Measurements from ENCODE around the gene HAGHL. TPM values are rescaled to one million over a fixed set of nuclear protein-coding genes. Genes with fewer than 3 reads are reported as not detected.

Gene HAGHL
- total and polyA plus RNA-seq, 2 of the 8 experiments (the other 6 are each of a cell fraction or from before 2014, with no cell fraction given), result 26.6 to 26.9 TPM

DNA sequence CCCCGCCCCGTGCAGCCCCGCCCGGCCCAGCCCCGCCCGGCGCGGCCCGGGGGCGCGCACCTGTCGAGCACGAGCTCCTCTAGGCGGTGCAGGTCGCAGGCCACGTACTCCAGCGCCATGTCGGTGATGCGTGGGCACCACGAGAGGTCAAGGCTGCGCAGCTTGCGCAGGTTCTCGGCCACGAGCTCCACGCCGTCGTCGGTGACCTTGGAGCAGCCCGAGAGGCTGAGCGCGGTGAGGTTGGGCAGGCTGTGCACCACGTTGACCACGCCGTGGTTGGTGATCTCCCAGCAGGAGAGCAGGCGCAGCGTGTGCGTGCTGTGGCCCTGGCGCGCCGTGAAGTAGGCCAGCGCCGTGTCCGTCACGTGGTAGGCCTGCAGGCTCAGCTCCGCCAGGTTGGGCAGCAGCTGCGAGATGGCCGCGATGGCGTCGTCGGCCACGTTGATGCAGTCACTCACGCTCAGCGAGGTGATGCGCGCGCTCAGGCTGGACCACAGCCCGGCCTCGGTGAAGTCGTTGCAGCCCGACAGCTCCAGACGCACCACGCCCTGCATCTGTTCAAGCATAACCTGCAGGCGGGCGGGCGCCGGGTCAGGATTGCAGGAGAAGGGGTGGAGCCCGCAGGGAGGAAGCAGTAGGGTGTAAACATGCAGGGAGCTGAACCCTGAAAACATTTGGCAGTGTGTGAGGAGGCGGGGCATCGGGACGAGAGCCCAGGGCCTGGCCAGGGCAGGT is 31.4 kb upstream of the HAGHL start (continued):
- TF ChIP-seq, protein P1, sequence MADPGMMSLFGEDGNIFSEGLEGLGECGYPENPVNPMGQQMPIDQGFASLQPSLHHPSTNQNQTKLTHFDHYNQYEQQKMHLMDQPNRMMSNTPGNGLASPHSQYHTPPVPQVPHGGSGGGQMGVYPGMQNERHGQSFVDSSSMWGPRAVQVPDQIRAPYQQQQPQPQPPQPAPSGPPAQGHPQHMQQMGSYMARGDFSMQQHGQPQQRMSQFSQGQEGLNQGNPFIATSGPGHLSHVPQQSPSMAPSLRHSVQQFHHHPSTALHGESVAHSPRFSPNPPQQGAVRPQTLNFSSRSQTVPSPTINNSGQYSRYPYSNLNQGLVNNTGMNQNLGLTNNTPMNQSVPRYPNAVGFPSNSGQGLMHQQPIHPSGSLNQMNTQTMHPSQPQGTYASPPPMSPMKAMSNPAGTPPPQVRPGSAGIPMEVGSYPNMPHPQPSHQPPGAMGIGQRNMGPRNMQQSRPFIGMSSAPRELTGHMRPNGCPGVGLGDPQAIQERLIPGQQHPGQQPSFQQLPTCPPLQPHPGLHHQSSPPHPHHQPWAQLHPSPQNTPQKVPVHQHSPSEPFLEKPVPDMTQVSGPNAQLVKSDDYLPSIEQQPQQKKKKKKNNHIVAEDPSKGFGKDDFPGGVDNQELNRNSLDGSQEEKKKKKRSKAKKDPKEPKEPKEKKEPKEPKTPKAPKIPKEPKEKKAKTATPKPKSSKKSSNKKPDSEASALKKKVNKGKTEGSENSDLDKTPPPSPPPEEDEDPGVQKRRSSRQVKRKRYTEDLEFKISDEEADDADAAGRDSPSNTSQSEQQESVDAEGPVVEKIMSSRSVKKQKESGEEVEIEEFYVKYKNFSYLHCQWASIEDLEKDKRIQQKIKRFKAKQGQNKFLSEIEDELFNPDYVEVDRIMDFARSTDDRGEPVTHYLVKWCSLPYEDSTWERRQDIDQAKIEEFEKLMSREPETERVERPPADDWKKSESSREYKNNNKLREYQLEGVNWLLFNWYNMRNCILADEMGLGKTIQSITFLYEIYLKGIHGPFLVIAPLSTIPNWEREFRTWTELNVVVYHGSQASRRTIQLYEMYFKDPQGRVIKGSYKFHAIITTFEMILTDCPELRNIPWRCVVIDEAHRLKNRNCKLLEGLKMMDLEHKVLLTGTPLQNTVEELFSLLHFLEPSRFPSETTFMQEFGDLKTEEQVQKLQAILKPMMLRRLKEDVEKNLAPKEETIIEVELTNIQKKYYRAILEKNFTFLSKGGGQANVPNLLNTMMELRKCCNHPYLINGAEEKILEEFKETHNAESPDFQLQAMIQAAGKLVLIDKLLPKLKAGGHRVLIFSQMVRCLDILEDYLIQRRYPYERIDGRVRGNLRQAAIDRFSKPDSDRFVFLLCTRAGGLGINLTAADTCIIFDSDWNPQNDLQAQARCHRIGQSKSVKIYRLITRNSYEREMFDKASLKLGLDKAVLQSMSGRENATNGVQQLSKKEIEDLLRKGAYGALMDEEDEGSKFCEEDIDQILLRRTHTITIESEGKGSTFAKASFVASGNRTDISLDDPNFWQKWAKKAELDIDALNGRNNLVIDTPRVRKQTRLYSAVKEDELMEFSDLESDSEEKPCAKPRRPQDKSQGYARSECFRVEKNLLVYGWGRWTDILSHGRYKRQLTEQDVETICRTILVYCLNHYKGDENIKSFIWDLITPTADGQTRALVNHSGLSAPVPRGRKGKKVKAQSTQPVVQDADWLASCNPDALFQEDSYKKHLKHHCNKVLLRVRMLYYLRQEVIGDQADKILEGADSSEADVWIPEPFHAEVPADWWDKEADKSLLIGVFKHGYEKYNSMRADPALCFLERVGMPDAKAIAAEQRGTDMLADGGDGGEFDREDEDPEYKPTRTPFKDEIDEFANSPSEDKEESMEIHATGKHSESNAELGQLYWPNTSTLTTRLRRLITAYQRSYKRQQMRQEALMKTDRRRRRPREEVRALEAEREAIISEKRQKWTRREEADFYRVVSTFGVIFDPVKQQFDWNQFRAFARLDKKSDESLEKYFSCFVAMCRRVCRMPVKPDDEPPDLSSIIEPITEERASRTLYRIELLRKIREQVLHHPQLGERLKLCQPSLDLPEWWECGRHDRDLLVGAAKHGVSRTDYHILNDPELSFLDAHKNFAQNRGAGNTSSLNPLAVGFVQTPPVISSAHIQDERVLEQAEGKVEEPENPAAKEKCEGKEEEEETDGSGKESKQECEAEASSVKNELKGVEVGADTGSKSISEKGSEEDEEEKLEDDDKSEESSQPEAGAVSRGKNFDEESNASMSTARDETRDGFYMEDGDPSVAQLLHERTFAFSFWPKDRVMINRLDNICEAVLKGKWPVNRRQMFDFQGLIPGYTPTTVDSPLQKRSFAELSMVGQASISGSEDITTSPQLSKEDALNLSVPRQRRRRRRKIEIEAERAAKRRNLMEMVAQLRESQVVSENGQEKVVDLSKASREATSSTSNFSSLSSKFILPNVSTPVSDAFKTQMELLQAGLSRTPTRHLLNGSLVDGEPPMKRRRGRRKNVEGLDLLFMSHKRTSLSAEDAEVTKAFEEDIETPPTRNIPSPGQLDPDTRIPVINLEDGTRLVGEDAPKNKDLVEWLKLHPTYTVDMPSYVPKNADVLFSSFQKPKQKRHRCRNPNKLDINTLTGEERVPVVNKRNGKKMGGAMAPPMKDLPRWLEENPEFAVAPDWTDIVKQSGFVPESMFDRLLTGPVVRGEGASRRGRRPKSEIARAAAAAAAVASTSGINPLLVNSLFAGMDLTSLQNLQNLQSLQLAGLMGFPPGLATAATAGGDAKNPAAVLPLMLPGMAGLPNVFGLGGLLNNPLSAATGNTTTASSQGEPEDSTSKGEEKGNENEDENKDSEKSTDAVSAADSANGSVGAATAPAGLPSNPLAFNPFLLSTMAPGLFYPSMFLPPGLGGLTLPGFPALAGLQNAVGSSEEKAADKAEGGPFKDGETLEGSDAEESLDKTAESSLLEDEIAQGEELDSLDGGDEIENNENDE (IDR thresholded peaks at IDR 0.05; ENCODE audit: insufficient replicate concordance, low read length), result no peak
- TF ChIP-seq KDM1A (IDR thresholded peaks at IDR 0.05; ENCODE audit: borderline replicate concordance, low read length), result no peak
- peak; percentile 16; the same call in 1 of the 2 replicates for TF ChIP-seq TBP (IDR thresholded peaks at IDR 0.05; ENCODE audit: low read depth, low read length)
- TF ChIP-seq TAF7 (optimal IDR thresholded peaks at IDR 0.05; ENCODE audit: borderline replicate concordance, low read depth, low read length), result no peak
- TF ChIP-seq SP1 (IDR thresholded peaks at IDR 0.05; ENCODE audit: low read depth, low read length), result no peak
- TF ChIP-seq CHD1 (IDR thresholded peaks at IDR 0.05; ENCODE audit: low read depth, low read length), result no peak
- TF ChIP-seq RAD21 (IDR thresholded peaks at IDR 0.05 in 1 of 2, conservative IDR thresholded peaks at IDR 0.05 in 1 of 2; ENCODE audit: low read depth in 2 of 2, low read length in 2 of 2), result no peak
- no peak for TF ChIP-seq FOSL1 (IDR thresholded peaks at IDR 0.05; ENCODE audit: insufficient read depth, low read depth, low read length)
- peak; percentile 66 for TF ChIP-seq CREB1 (IDR thresholded peaks at IDR 0.05)
- TF ChIP-seq MAFK (IDR thresholded peaks at IDR 0.05; ENCODE audit: low read depth, low read length), result no peak
- no peak; the same call in 1 of the 2 replicates for TF ChIP-seq SUZ12 (IDR thresholded peaks at IDR 0.05; ENCODE audit: low read length)

Measured in H1 (cell line).